Measurements from ENCODE around the gene GNAI3.

The GNAI3 gene

GRCh38 chr1:109527098-109527811 lies 21.2 kb upstream of the GNAI3 start:
- DNase-seq, result no peak

DNA sequence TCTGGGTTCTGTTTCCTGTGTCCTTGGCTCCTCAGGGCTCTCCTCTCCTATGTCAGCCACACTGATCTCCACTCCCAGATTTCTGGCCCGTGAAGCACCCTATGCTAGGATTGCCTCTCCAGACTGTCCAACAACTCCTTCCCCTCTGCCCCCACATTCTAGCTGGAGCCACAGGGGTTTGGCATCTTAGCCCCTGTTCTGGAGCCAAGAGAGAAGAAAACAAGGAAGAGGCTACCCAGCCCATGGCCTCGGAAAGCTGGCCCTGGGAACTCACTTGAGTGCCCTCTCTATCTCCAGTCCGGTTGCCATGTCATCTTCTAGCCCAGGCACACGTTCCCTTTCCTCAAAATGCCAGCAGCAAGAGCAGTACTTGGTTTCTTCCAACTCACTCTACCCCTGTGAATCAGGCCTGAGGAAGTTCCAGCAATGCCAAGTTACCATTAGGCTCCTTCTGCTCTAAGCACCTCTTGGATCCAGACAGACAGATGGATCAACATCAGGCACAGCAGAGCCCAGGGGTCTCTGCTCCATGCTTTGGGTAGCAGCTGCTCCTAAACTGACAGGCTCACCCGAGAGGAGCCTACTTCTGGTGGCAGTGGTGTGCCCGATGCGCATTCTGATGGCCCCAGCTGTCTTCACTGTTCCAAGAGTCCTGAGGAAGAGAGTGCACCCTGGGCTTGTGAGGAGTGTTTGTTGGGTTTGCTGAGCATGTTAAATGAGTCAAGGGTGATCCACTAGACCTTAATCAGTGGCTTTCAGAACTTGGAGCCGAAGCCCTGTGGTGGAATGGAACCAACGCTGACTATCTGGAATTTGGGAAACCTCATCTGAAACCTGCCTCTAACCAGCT lies 20.3 kb upstream of the GNAI3 start:
- no peak for DNase-seq

DNA sequence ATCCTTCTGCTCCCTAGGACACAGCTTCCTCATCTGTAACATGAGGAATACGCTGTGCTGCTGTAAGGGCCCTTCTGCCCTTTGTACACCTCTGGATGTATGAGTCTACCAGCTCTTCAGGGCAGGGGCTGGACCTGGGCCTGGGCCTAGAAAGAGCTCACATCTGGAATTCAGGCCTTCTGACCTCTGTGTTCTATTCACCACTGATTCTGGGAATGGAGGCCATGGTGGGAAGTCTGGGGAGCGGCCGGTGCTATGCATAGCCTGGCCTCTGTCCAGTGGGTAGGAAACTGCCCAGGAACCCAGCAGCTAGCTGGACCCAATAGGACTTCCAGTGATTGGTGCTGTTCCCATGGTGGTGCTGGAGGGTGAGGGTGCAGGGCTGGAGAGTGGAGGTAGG lies 19.7 kb upstream of the GNAI3 start:
- no peak for DNase-seq

DNA sequence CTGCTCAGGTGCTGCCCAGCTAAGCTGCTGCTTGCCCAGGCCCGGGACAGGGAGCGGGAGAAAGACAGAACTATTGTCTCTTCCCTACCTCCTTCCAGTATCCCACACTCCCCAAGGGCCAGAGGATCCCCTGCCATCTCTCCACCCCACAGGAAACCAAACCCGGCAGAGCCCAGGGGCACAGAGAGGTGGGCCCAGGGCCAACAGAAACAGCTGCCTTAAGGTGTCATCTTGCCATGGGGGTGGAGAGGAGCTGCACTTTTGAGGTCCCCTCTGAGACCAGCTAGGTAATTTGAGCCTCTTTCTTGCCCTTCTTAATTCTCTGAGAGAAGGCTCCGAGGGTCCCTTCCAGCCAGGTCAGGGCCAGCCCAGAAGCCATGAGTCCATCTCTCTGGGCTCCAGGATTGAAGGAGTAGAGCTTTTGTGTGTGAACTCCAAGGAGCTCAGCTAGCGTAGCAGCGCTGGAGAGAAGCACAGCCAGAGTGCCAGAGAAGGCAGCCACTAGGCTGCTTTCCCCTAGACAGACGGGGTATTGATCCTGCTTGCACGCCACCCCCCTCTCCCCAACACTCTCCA lies 18.4 kb upstream of the GNAI3 start:
- peak; percentile 56 for DNase-seq

GRCh38 chr1:109530457-109531087 lies 17.8 kb upstream of the GNAI3 start:
- DNase-seq, result no peak

GRCh38 chr1:109531380-109531779 lies 17.0 kb upstream of the GNAI3 start:
- no peak for DNase-seq

- DNase-seq, result no peak
Measured at GRCh38 chr1:109531826-109532364, 16.5 kb upstream of the GNAI3 start.

DNA sequence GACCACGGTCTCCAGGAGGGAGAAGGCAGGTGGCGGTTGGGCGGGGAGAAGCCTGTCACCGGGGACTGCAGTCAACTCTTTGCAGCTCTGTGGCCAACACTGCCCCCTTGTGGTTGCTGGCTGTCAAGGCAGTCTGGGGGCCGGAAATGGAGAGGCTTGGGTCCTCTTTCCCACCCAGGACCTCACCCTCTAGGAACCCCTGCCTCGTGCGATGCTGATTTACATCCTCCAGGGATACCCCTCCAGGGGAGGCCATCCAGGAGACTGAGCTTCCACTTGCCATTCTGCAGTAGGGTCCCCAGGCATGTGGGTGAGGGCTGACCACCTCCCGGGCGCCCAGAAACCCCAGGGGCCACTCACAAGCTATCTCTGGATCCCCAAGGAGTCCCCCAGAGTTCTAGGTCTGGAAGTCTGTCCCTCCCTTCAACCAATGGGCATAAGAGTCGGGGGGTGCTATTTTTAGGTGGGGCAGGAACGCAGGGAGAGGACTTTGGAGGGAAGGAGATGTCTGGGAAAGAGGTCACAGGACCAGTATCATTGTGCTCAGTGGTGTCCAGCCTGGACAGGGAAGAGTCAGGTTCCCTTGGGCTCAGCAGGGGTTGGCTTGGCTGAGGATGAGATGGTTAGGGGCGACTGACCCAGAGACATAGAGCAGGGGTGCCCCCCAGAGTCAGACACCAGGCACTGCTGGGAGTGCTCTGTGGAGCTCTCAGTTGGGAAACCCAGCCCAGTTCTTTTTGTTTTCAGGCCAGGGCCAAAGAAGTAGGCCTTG lies 15.9 kb upstream of the GNAI3 start:
- DNase-seq, result peak; percentile 98

DNA sequence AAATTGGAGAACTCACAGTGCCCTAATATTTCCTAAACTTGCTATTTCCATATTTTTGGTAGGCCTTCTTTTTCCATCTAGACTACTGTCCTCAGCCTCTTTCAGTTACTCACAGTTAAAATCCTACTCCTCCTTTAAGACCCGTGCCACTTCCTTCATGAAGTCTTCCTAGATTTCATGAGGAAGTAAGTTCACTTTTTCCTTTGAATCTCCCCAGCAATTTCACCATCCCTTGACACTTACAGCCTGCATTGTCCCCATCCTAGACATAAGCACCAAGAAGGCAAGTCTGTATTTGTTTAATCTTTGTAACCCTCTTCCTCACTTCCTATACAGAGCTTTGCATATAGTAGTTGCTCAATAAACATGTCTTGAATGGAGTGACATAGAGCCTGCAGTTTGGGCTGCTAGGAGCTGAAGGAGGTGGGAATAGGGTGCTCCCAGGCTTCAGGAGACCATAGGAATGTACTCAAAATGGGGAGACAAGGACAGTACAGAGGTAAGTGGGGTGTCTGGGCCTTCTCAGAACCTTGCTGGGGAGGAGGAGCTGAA lies 14.0 kb upstream of the GNAI3 start:
- DNase-seq, result no peak

GRCh38 chr1:109535481-109535880 lies 12.9 kb upstream of the GNAI3 start:
- no peak for DNase-seq

GRCh38 chr1:109535971-109536491 lies 12.4 kb upstream of the GNAI3 start:
- no peak for DNase-seq

DNA sequence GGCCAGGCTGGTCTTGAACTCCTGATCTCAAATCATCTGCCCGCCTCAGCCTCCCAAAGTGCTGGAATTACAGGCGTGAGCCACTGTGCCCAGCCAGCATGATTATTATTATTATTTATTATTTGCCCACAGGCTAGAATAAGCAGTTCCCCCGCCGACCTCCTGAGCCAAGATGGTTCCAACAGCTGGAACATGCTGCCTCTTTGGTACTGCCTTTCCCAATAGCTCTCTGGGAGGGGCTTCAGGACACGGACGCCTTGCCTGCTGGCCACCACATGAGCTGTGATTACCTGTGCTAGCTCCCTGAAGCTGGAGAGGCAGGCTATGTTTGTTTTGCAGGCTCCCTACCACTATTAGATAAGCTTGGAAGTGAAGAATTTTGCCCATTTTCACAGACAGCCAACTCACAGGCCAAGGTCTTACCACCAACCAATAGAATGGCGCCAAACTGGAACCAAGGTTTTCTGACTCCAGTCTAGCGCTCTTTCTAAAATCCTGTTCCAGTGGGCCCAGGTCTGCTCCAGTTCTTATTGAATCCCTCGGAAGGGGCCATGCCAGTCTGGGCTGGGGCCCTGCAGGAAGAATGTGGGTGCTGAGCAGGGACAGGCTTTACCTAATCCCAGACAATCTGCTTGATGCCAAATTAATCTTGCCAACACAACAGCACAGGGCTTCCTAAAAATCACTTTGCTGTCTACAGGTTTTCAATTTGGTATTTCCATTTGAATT lies 10.8 kb upstream of the GNAI3 start:
- no peak for DNase-seq

DNA sequence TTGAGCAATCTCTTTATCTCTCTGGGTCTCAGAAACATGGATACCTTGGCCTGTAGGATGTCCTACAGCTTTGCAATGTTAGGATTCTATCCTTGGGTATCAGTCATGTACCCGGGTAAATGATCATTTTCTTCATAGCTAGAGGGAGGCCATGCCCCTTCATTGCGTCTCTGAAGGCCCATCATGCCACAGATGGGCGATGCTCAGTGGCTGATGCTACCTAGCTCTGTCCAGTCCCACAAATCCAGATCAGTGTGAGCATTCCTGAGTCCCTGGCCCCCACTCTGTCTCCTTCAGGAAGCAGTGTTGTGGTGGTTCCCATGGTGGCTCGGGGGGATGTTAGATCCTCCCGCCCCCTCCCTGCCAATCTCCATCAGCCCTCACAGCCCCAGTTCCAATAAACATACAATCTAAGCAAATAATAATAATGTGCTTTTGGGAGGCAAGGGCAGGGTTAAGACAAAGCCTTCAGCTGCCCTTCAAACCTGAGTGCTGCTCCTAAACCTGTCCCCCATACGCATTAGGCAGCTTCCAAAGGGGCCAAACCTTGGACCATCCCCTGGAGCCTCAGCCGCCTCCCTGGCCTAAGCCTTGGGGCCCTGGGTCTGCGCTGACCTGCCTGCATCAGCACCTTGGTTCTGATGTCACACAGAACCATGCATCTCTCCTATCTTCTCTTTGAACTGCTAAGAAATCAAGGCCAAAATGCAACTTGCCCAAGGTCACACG lies 9.4 kb upstream of the GNAI3 start:
- DNase-seq, result no peak

GRCh38 chr1:109539676-109540075 lies 8.7 kb upstream of the GNAI3 start, which contains the start of gene GPR61:
TSS of gene GPR61 (plus strand) at chr1:109539872. CDS start at chr1:109543023, 3,151 bp downstream.
- DNase-seq, result no peak

GRCh38 chr1:109541102-109541501 lies 7.3 kb upstream of the GNAI3 start:
- no peak for DNase-seq

DNA sequence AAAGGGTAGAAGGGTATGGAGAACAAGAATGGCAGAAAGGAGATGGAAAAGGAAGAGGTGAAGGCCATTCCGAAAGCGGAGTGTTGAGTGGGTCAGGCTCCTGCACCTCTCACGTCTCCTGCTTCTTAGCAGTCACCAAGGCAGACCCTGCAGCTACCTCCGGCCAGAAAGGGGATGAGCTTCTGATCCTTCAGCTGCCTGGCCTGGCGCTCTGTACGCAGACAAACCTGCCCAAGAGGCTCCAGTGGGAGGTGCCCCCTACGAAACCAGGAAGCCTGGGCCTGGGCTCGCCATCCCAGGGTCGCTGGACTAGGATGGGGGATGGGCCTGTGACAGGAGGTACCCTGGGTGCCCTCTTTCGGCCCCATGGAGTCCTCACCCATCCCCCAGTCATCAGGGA lies 5.8 kb upstream of the GNAI3 start:
- DNase-seq, result no peak

GRCh38 chr1:109543283-109543987 lies 5.0 kb upstream of the GNAI3 start:
- no peak for DNase-seq

- peak; percentile 46 for DNase-seq
Measured at GRCh38 chr1:109543988-109544735, 4.3 kb upstream of the GNAI3 start.
